Mammary epithelial cell (primary cell): ENCODE data around the gene ZNF296.

Experiments
- EZH2 ChIP-seq: IDR thresholded peaks from 2 replicates; pipeline ENCODE4 v1.6.1; 2012; ENCODE audit warnings: low read length, inconsistent platforms, borderline replicate concordance
- TF ChIP-seq, protein P1 (sequence below), 2 donors: IDR thresholded peaks in 1 of 2; conservative IDR thresholded peaks in 1 of 2; 2 replicates each; pipeline ENCODE4 v1.5.1; 2011 to 2012; ENCODE audit warnings: inconsistent platforms in 2 of 2, low read length in 2 of 2, mild to moderate bottlenecking in 2 of 2, control low read depth in 1 of 2, low read depth in 1 of 2; ENCODE audit not compliant: insufficient read depth in 1 of 2; ENCODE audit errors: extremely low read depth in 1 of 2

DNA sequence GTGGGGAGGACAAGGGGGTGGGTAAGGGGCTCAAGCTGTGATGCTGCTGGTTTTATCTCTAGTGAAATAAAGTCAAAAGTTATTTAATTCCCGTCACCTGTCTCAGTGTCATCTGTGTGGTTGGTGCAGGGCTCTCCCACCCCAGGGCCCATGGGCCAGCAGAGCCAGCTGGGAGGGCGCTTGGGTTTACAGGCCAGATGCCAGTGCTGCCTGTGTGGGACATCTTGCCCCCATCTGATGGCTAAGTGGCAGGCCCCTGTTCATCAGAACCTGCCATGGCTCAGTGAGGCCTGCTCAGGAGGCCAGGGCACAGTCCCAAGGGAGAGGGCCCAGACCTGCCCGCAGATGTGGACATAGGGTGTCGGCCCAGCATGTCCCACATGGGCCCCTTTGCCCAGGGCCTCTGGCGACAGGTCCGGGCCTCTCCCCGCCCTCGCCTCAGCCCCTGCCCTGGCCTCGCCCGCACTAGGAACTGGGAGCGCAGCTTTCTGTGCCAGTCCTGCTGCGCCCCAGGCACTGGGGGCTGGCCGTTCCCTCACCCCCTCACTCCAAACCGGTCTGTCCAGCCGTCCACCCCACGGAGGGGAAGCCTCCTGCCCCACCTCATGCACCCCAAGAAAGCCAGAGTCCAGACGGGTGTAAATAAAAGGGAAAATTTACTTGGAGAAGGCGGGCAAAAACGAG, 5.3 kb downstream of the ZNF296 start:
- TF ChIP-seq, protein P1, sequence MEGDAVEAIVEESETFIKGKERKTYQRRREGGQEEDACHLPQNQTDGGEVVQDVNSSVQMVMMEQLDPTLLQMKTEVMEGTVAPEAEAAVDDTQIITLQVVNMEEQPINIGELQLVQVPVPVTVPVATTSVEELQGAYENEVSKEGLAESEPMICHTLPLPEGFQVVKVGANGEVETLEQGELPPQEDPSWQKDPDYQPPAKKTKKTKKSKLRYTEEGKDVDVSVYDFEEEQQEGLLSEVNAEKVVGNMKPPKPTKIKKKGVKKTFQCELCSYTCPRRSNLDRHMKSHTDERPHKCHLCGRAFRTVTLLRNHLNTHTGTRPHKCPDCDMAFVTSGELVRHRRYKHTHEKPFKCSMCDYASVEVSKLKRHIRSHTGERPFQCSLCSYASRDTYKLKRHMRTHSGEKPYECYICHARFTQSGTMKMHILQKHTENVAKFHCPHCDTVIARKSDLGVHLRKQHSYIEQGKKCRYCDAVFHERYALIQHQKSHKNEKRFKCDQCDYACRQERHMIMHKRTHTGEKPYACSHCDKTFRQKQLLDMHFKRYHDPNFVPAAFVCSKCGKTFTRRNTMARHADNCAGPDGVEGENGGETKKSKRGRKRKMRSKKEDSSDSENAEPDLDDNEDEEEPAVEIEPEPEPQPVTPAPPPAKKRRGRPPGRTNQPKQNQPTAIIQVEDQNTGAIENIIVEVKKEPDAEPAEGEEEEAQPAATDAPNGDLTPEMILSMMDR (conservative IDR thresholded peaks at IDR 0.05 in 1 of 2, IDR thresholded peaks at IDR 0.05 in 1 of 2; ENCODE audit: extremely low read depth in 1 of 2, insufficient read depth in 1 of 2, low read depth in 1 of 2, low read length in 2 of 2), result no peak
- no peak for TF ChIP-seq EZH2
